GM19238 (cell line): Measurements from ENCODE around the gene IMPDH2.

Experiments
- DNase-seq: peaks from one replicate; pipeline ENCODE4 v3.0.0; 2011; ENCODE audit warnings: low spot score; ENCODE audit not compliant: insufficient read length

Gene IMPDH2

DNA sequence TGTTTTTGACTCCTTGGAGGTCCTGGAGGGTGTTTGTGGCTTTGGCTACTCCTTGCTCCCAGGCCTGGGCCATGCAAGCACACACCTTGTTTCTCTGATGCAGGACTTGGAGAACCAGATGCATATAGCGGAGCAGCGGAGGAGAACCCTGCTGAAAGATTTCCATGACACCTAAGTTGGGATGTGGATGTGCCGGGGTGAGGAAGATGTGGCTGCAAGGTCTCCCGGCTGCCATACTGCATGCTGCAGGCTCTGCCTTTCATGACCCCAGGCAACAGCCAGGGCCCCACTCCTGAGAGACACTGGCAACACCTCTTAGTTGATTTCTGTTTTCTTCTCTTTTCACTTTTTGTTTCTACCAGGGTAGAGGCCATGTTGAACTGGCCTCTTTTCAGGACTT lies 46.1 kb downstream of the IMPDH2 start:
- no peak for DNase-seq

DNA sequence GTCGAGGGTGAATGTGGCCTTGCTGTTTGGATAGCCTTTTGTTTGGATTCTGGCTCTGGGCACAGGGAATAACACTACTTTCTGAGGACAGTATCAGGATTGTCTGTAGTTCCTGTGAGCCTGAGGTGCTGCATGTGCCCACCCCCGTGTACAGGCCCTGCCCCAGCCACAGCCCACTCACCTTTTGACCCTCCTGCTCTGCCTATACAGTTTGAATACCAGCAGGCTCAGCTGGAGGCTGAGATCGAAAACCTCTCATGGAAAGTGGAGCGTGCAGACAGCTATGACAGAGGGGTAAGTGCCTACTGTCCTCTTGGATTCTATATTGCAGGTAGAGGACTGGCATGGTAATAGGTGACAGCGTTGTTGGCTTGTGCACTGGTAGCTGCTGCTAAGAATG lies 46.5 kb downstream of the IMPDH2 start:
- DNase-seq = no peak

GRCh38 chr3:48982016-48982415 lies 47.2 kb downstream of the IMPDH2 start:
- no peak for DNase-seq

- no peak for DNase-seq
Measured at GRCh38 chr3:48980295-48980694, 48.9 kb downstream of the IMPDH2 start.

- no peak for DNase-seq
Measured at GRCh38 chr3:48979451-48979850, 49.7 kb downstream of the IMPDH2 start.
